Ovary (tissue), 9 donors: ENCODE measurements around the gene TASP1. TPM values are rescaled to one million over a fixed set of nuclear protein-coding genes. Genes with fewer than 3 reads are reported as not detected.

Source experiments
- DNase-seq, 5 donors: peaks; one replicate each; pipeline ENCODE4 v3.0.0-alpha.2; 2019 to 2020
- H3K27ac ChIP-seq, 2 donors: fragments of 200-600 bp; one replicate each; pipeline versions ENCODE4 v1.5.1 to v1.8.0; 2019 to 2022
- H3K27me3 ChIP-seq: fragments of 200-600 bp; one replicate; pipeline ENCODE4 v1.8.0; 2022
- H3K36me3 ChIP-seq: fragments of 200-600 bp; sonication (generic); one replicate; pipeline ENCODE4 v1.5.1; 2019
- H3K4me1 ChIP-seq: one replicate; pipeline ENCODE4 v1.8.1; 2013; ENCODE audit warnings: mild to moderate bottlenecking, moderate library complexity; ENCODE audit not compliant: insufficient read depth
- H3K4me3 ChIP-seq: fragments of 200-600 bp; sonication (generic); one replicate; pipeline ENCODE4 v1.5.1; 2017
- H3K9me3 ChIP-seq, 2 donors: fragments of 200-600 bp in 1 of 2; sonication (generic) in 1 of 2; one replicate each; pipeline versions ENCODE4 v1.5.1 to v1.8.1; 2013 to 2019; ENCODE audit warnings: mild to moderate bottlenecking in 1 of 2, moderate library complexity in 1 of 2
- CTCF ChIP-seq, 3 donors: fragments of 450-650 bp in 2 of 3; fragments of 200-600 bp in 1 of 3; IDR thresholded peaks; one replicate each; pipeline versions ENCODE4 v1.5.1 to v1.8.0; 2016 to 2022; ENCODE audit warnings: antibody characterized with exemption in 3 of 3, mild to moderate bottlenecking in 1 of 3
- EP300 ChIP-seq: sonication (generic); formaldehyde crosslinking; IDR thresholded peaks from one replicate; pipeline ENCODE4 v1.6.1; 2017; ENCODE audit warnings: antibody characterized with exemption
- POLR2A ChIP-seq: fragments of 450-650 bp; IDR thresholded peaks from one replicate; pipeline ENCODE4 v1.6.1; 2017; ENCODE audit warnings: antibody characterized with exemption, mild to moderate bottlenecking, moderate library complexity
- WGBS, 3 donors: extraction: QIAGEN DNeasy Blood & Tissue Kit in 1 of 3; methylation state at CpG; one replicate each; pipeline versions ENCODE4 v1.1.5 to v1.1.7; 2013 to 2017; 5-methylcytosine and 5-hydroxymethylcytosine counted together
- intact Hi-C, 4 donors: fragments of 100-400 bp; cut with DNase I; formaldehyde crosslinking; loops; one replicate each; pipeline versions ENCODE4 v1.11.0 to v1.15.1; 2022 to 2023
- polyA plus RNA-seq, 2 donors: library from polyadenylated mRNA; stranded (reverse); fragments of 200-250 nt in 1 of 2; fragments of 350-450 nt in 1 of 2; fragmentation: Illumina TruSeq in 1 of 2; extraction: RNeasy Lipid Tissue Mini Kit (QIAGEN cat#74804) in 1 of 2; gene quantifications; one replicate each; pipeline ENCODE4 v1.2.3, GENCODE V29; 2013 to 2014
- total RNA-seq, 7 donors: library from RNA; depleted of rRNA in 2 of 7; stranded (reverse); fragments of >200 nt in 2 of 7; fragmentation: NEBNext Ultra II Directional in 3 of 7; extraction: Animal tissue kit (Norgen Biotek cat#: 25700) in 3 of 7; gene quantifications; one replicate each; pipeline versions ENCODE4 v1.1.0 to v1.2.4, GENCODE V29; 2016 to 2023
- donor health status: DM: no; HTN: no; CAD: no; lungs with moderate emphysema.
- donor health status: DM: no; HTN: no; CAD: no.
- donor health status: Bipolar disorder and iron deficiency.
- donor health status: DM: yes; HTN: yes; CAD: no.
- donor health status: DM: no; HTN: no; CAD: no.
- donor health status: DM: yes; HTN: yes; CAD: no.

TASP1 gene
- total and polyA plus RNA-seq, 9 donors, result 6.4 to 16.5 (median 13.2) TPM

DNA sequence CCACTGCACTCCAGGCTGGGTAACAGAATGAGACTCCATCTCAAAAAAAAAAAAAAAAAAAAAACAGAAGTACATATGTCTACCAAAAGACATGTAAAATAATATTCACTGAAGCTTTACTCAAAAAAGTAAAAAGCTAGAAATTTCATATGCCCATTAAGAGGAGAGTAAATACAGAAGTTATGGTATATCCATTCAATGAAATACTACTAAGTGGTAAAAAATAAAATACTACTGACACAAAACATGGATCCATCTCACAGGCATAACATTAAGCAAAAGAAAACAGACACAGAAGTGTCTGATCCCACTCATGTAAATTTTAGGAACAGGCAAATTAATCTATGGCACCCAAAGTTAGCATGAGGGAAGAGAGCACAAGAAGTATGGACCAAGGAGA is 52.6 kb downstream of the TASP1 start:
- intact Hi-C loops, result no loop called here
- DNase-seq, result no peak
- no peaks in the 10 kb centered on the region for H3K27me3 ChIP-seq
- TF ChIP-seq POLR2A (no peak), EP300 (no peak), CTCF (IDR thresholded peaks at IDR 0.05) (no peak)
- no peak overlapping the region for H3K27ac ChIP-seq
- no peaks in the 10 kb centered on the region for H3K36me3 ChIP-seq
- no peak overlapping the region for H3K4me3 ChIP-seq
- H3K4me1 ChIP-seq, result no peaks in the 10 kb centered on the region
- H3K9me3 ChIP-seq, result no peaks in the 10 kb centered on the region

DNA sequence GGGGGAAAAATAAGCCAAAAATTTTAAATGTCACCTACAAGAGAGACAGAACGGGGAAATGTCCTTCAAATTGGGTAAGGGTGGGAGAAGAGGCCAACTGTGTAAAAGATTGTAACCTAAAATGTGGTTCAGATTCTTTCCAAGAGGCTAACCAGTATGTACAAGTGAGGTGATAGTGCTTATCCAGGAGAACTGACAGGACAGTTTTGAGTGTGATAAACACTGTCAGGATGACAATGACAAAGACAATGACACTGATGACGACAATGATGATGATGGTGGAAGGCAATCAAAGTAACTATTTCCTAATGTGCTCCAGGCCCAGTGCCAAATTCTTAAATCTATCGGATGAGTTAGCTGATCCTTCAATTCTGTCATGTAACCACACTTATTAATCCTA is 57.3 kb downstream of the TASP1 start:
- no peak overlapping the region for H3K4me3 ChIP-seq
- H3K36me3 ChIP-seq, result no peaks in the 10 kb centered on the region
- H3K9me3 ChIP-seq, result no peaks in the 10 kb centered on the region
- TF ChIP-seq CTCF (IDR thresholded peaks at IDR 0.05) (no peak), EP300 (no peak), POLR2A (no peak)
- intact Hi-C loops, result no loop called here
- no peak overlapping the region for H3K27ac ChIP-seq
- H3K27me3 ChIP-seq, result no peaks in the 10 kb centered on the region
- H3K4me1 ChIP-seq, result no peaks in the 10 kb centered on the region
- DNase-seq, result no peak
- WGBS, 3 donors, result 75 to 86% (median 80%) methylated on average over 3 of the region's 3 CpGs

DNA sequence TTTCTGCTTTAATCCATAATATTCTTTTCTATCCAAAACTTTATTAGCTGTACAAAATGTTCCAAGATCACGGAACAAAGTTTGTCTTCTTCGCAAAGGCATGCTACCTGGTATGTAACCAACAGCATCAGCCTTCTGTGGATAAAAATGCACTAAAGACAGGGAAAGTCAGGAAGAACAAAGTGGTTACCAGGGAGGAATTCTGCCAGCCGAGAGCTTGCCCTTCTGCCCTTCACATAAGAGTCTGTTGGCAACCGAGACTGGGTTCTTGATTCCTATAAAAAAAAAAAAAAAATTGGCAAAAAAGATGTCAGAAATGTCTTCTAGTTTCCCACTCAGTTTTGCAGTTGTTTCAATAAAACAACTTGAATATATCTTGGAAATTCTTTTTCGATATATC is 58.0 kb downstream of the TASP1 start:
- WGBS, 3 donors, result 90 to 93% (median 91%) methylated on average over 5 of the region's 5 CpGs

DNA sequence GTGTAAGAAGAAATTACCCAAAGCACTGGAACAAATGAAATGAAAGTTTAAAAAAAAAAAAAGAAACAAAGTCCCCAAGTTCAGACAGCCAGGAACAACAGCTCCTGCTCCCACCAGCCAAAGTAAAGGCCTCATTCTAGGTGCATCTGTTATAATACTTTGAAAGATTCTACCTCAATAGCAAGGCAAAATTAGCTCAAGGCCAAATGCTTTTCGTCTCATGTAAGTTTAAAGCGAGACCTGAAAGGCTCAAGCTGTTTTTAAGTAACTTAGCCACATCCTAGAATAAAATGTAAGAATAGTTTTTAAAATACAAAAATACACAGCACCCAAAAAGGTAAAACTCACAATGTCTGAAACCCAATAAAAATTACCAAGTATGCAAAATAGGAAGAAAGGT is 64.7 kb downstream of the TASP1 start:
- H3K9me3 ChIP-seq, result no peaks in the 10 kb centered on the region
- no peak for TF ChIP-seq POLR2A
- TF ChIP-seq CTCF (IDR thresholded peaks at IDR 0.05), result no peak
- H3K27ac ChIP-seq, result no peak overlapping the region
- intact Hi-C loops, result no loop called here
- no peaks in the 10 kb centered on the region for H3K4me1 ChIP-seq
- DNase-seq, result no peak
- H3K27me3 ChIP-seq, result no peaks in the 10 kb centered on the region
- WGBS, 3 donors, result 26 to 51% (median 44%) methylated on average over 2 of the region's 2 CpGs
- no peaks in the 10 kb centered on the region for H3K36me3 ChIP-seq
- no peak overlapping the region for H3K4me3 ChIP-seq

More for the DNA sequence above, 58.0 kb downstream of the TASP1 start:
- H3K27ac ChIP-seq, result no peak overlapping the region
- TF ChIP-seq CTCF (IDR thresholded peaks at IDR 0.05) (no peak), POLR2A (no peak), EP300 (no peak)
- no peak overlapping the region for H3K4me3 ChIP-seq
- intact Hi-C loops, result no loop called here
- no peaks in the 10 kb centered on the region for H3K27me3 ChIP-seq
- no peaks in the 10 kb centered on the region for H3K4me1 ChIP-seq
- no peak for DNase-seq
- H3K36me3 ChIP-seq, result no peaks in the 10 kb centered on the region
- no peaks in the 10 kb centered on the region for H3K9me3 ChIP-seq

- intact Hi-C loops, result no loop called here
- H3K27me3 ChIP-seq, result no peaks in the 10 kb centered on the region
- WGBS, 3 donors, result 91 to 98% (median 96%) methylated on average over 2 of the region's 2 CpGs
- H3K4me3 ChIP-seq, result no peak overlapping the region
- no peaks in the 10 kb centered on the region for H3K4me1 ChIP-seq
- H3K36me3 ChIP-seq, result no peaks in the 10 kb centered on the region
- DNase-seq, result no peak
- no peak overlapping the region for H3K27ac ChIP-seq
- H3K9me3 ChIP-seq, result no peaks in the 10 kb centered on the region
- TF ChIP-seq POLR2A, result no peak
- no peak for TF ChIP-seq EP300
- no peak for TF ChIP-seq CTCF (IDR thresholded peaks at IDR 0.05)
Observed at GRCh38 chr20:13571662-13572061, 67.1 kb downstream of the TASP1 start.
